Transverse colon (tissue), 3 donors: ENCODE data around the gene TMBIM6.

ENCODE experiments used
- POLR2A ChIP-seq: fragments of 450-650 bp; IDR thresholded peaks from one replicate; pipeline ENCODE4 v1.6.1; 2016; ENCODE audit warnings: antibody characterized with exemption, mild to moderate bottlenecking, moderate library complexity
- TF ChIP-seq, protein P1 (sequence below), 5 experiments: fragments of 200-600 bp in 3 of 5; fragments of 450-650 bp in 2 of 5; sonication (generic) in 3 of 5; IDR thresholded peaks; 1 replicate in 2 of 5; 2 replicates in 3 of 5; pipeline ENCODE4 v1.5.1; 2016 to 2017; ENCODE audit warnings: antibody characterized with exemption in 5 of 5, inconsistent platforms in 3 of 5, mild to moderate bottlenecking in 2 of 5, moderate library complexity in 1 of 5

DNA sequence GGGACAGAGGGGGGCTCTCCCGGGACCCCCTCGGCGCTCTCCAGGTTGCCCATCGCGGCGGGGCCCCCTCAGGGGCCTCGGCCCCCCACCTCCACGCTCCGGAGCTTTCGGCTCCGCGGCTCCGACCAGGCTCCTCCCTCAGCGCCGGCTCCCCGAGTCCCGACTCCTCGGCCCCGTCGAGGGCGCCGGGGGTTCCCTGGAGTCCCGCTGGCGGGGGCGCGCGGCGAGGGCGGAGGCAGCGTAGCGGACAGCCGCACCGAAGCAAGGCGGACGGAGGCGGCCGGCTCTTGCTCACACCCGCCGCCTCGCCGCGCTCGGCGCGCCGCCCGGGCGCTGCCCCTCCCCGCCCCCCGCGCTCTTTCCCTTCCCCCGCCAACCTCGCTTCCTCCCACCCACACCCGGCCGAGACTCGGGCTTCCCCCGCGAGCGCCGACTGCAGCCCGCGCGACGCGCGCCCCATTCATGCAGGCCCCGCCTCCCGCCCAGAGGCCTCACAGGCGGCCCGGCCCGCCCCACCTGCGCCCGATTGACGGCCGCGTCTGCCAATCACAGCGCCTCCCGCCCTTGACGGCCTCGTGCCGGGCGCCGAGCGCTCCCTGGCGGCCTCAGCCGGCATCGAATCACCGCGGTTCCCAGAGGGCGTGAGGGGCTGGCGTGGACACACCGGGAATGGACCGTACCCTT, 34.1 kb upstream of the TMBIM6 start, which contains the start of gene FMNL3:
- TF ChIP-seq POLR2A: no peak
- TF ChIP-seq, protein P1, sequence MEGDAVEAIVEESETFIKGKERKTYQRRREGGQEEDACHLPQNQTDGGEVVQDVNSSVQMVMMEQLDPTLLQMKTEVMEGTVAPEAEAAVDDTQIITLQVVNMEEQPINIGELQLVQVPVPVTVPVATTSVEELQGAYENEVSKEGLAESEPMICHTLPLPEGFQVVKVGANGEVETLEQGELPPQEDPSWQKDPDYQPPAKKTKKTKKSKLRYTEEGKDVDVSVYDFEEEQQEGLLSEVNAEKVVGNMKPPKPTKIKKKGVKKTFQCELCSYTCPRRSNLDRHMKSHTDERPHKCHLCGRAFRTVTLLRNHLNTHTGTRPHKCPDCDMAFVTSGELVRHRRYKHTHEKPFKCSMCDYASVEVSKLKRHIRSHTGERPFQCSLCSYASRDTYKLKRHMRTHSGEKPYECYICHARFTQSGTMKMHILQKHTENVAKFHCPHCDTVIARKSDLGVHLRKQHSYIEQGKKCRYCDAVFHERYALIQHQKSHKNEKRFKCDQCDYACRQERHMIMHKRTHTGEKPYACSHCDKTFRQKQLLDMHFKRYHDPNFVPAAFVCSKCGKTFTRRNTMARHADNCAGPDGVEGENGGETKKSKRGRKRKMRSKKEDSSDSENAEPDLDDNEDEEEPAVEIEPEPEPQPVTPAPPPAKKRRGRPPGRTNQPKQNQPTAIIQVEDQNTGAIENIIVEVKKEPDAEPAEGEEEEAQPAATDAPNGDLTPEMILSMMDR (IDR thresholded peaks at IDR 0.05): peak; percentile 87 to 99 (median 95)
